Activated CD4-positive, alpha-beta T cell treated with anti-CD3 and anti-CD28 coated beads, Interleukin-2, amount 10 ng/mL, durations not matched to agents 24 days and 14 days (primary cell): ENCODE results near the gene ZNF506. TPM values are rescaled to one million over a fixed set of nuclear protein-coding genes. Genes with fewer than 3 reads are reported as not detected.
"Not testable (repeated sequence)": the region's sequence is repeated elsewhere in the genome, so short reads cannot be mapped to it uniquely, and the experiment has no call there.

Source experiments
- DNase-seq: peaks from one replicate; pipeline ENCODE4 v3.0.0; 2022
- H3K27ac Mint-ChIP-seq: one replicate; pipeline ENCODE4 v1.8.0; 2022; ENCODE audit warnings: mild to moderate bottlenecking, mixed read lengths
- H3K27me3 Mint-ChIP-seq: one replicate; pipeline ENCODE4 v1.8.0; 2022; ENCODE audit warnings: mixed read lengths
- H3K36me3 Mint-ChIP-seq: one replicate; pipeline ENCODE4 v1.8.0; 2022; ENCODE audit warnings: low read depth, mild to moderate bottlenecking, mixed read lengths
- H3K4me1 Mint-ChIP-seq: one replicate; pipeline ENCODE4 v1.8.0; 2021; ENCODE audit warnings: mixed read lengths
- H3K4me3 Mint-ChIP-seq: one replicate; pipeline ENCODE4 v1.8.0; 2022; ENCODE audit warnings: mild to moderate bottlenecking, moderate library complexity, mixed read lengths
- H3K9me3 Mint-ChIP-seq: one replicate; pipeline ENCODE4 v1.8.0; 2021; ENCODE audit warnings: mixed read lengths
- intact Hi-C: fragments of 100-400 bp; cut with micrococcal nuclease; formaldehyde crosslinking; loops from one replicate; pipeline ENCODE4 v1.15.1; 2023
- total RNA-seq: library from RNA; stranded (reverse); gene quantifications from 2 replicates; pipeline ENCODE4 v1.2.3, GENCODE V29; 2022

Gene ZNF506
- total RNA-seq, 1 donor from 2014 or later: 13.3 TPM

- H3K9me3 Mint-ChIP-seq, H3K4me1 Mint-ChIP-seq, H3K36me3 Mint-ChIP-seq, H3K4me3 Mint-ChIP-seq, DNase-seq, intact Hi-C loops, H3K27ac Mint-ChIP-seq, H3K27me3 Mint-ChIP-seq: not testable (repeated sequence)
These were observed 49.6 kb downstream of the ZNF506 start for GRCh38 chr19:19771963-19772362.

- intact Hi-C loops, H3K27me3 Mint-ChIP-seq, H3K36me3 Mint-ChIP-seq, DNase-seq, H3K27ac Mint-ChIP-seq, H3K4me1 Mint-ChIP-seq, H3K4me3 Mint-ChIP-seq: not testable (repeated sequence)
- H3K9me3 Mint-ChIP-seq: peaks cover 12% of the 10 kb centered on the region
These were observed 51.6 kb downstream of the ZNF506 start for GRCh38 chr19:19769971-19770370.

- no peak for DNase-seq
- H3K9me3 Mint-ChIP-seq: peaks cover 7% of the 10 kb centered on the region
- H3K4me1 Mint-ChIP-seq: no peaks in the 10 kb centered on the region
- no peaks in the 10 kb centered on the region for H3K27me3 Mint-ChIP-seq
- no peak overlapping the region for H3K4me3 Mint-ChIP-seq
- no peak overlapping the region for H3K27ac Mint-ChIP-seq
- peaks cover 4% of the 10 kb centered on the region for H3K36me3 Mint-ChIP-seq
- intact Hi-C loops: no loop called here
These were observed 63.4 kb downstream of the ZNF506 start for GRCh38 chr19:19758164-19758563.

GRCh38 chr19:19752760-19753403, 68.7 kb downstream of the ZNF506 start:
- Mint-ChIP-seq H3K4me3 (no peak overlapping the region), H3K36me3 (peaks cover 2% of the 10 kb centered on the region), H3K27me3 (no peaks in the 10 kb centered on the region), H3K4me1 (no peaks in the 10 kb centered on the region), H3K9me3 (peaks cover 7% of the 10 kb centered on the region), H3K27ac (no peak overlapping the region)
- intact Hi-C loops: no loop called here
- no peak for DNase-seq

- no peak for DNase-seq
- no peak overlapping the region for H3K4me3 Mint-ChIP-seq
- H3K27ac Mint-ChIP-seq: peak overlapping the region; percentile 51
- intact Hi-C loops: no loop called here
- no peaks in the 10 kb centered on the region for H3K4me1 Mint-ChIP-seq
- peaks cover 7% of the 10 kb centered on the region for H3K9me3 Mint-ChIP-seq
- H3K36me3 Mint-ChIP-seq: peaks cover under 1% of the 10 kb centered on the region
- no peaks in the 10 kb centered on the region for H3K27me3 Mint-ChIP-seq
These were observed 69.7 kb downstream of the ZNF506 start for GRCh38 chr19:19751846-19752245.

- intact Hi-C loops: no loop called here
- peaks cover 7% of the 10 kb centered on the region for H3K9me3 Mint-ChIP-seq
- H3K36me3 Mint-ChIP-seq: no peaks in the 10 kb centered on the region
- peak overlapping the region; percentile 51 for H3K27ac Mint-ChIP-seq
- no peak for DNase-seq
- H3K27me3 Mint-ChIP-seq: no peaks in the 10 kb centered on the region
- no peak overlapping the region for H3K4me3 Mint-ChIP-seq
- H3K4me1 Mint-ChIP-seq: no peaks in the 10 kb centered on the region
These were observed 70.4 kb downstream of the ZNF506 start for GRCh38 chr19:19750842-19751790.

GRCh38 chr19:19749908-19750841, 71.4 kb downstream of the ZNF506 start:
- no peak overlapping the region for H3K4me3 Mint-ChIP-seq

GRCh38 chr19:19749117-19749907, 72.2 kb downstream of the ZNF506 start:
- H3K9me3 Mint-ChIP-seq: peaks cover 4% of the 10 kb centered on the region
- no peaks in the 10 kb centered on the region for H3K27me3 Mint-ChIP-seq
- no peaks in the 10 kb centered on the region for H3K4me1 Mint-ChIP-seq
- no peak overlapping the region for H3K27ac Mint-ChIP-seq
- DNase-seq: no peak
- intact Hi-C loops: no loop called here
- no peak overlapping the region for H3K4me3 Mint-ChIP-seq
- H3K36me3 Mint-ChIP-seq: no peaks in the 10 kb centered on the region

More at GRCh38 chr19:19749908-19750841, 71.4 kb downstream of the ZNF506 start:
- no peak for DNase-seq
- no peaks in the 10 kb centered on the region for H3K27me3 Mint-ChIP-seq
- H3K36me3 Mint-ChIP-seq: no peaks in the 10 kb centered on the region
- H3K27ac Mint-ChIP-seq: no peak overlapping the region
- H3K9me3 Mint-ChIP-seq: peaks cover 7% of the 10 kb centered on the region
- H3K4me1 Mint-ChIP-seq: no peaks in the 10 kb centered on the region
- intact Hi-C loops: no loop called here

- H3K4me3 Mint-ChIP-seq: no peak overlapping the region
- H3K4me1 Mint-ChIP-seq: no peaks in the 10 kb centered on the region
- no peaks in the 10 kb centered on the region for H3K36me3 Mint-ChIP-seq
- H3K27me3 Mint-ChIP-seq: no peaks in the 10 kb centered on the region
- H3K27ac Mint-ChIP-seq: no peak overlapping the region
- DNase-seq: no peak
- intact Hi-C loops: no loop called here
- no peaks in the 10 kb centered on the region for H3K9me3 Mint-ChIP-seq
These were observed 73.2 kb downstream of the ZNF506 start for GRCh38 chr19:19748249-19748938.

GRCh38 chr19:19747357-19748220, 74.0 kb downstream of the ZNF506 start:
- Mint-ChIP-seq H3K27me3 (no peaks in the 10 kb centered on the region), H3K27ac (no peak overlapping the region), H3K4me3 (no peak overlapping the region), H3K9me3 (no peaks in the 10 kb centered on the region), H3K36me3 (no peaks in the 10 kb centered on the region), H3K4me1 (no peaks in the 10 kb centered on the region)
- intact Hi-C loops: no loop called here
- peak; percentile 48 for DNase-seq

- Mint-ChIP-seq H3K36me3 (no peaks in the 10 kb centered on the region), H3K4me1 (no peaks in the 10 kb centered on the region), H3K27ac (no peak overlapping the region), H3K9me3 (no peaks in the 10 kb centered on the region), H3K27me3 (no peaks in the 10 kb centered on the region), H3K4me3 (no peak overlapping the region)
- no peak for DNase-seq
- intact Hi-C loops: no loop called here
These were observed 75.0 kb downstream of the ZNF506 start for GRCh38 chr19:19746286-19747213.
